Type B pancreatic cell (in vitro differentiated cells): ENCODE measurements around the gene TNFRSF11A. TPM values are rescaled to one million over a fixed set of nuclear protein-coding genes. Genes with fewer than 3 reads are reported as not detected.

Experiments
- DNase-seq: peaks from one replicate; pipeline ENCODE4 v3.0.0; 2021; ENCODE audit warnings: mixed read lengths; ENCODE audit not compliant: unreplicated experiment; ENCODE audit errors: extremely low spot score
- H3K27ac Mint-ChIP-seq: 2 replicates; pipeline ENCODE4 v1.8.0; 2021; ENCODE audit warnings: mild to moderate bottlenecking, mixed read lengths
- H3K27me3 Mint-ChIP-seq: 2 replicates; pipeline ENCODE4 v1.8.0; 2021; ENCODE audit warnings: mixed read lengths
- H3K36me3 Mint-ChIP-seq: 2 replicates; pipeline ENCODE4 v1.8.0; 2021; ENCODE audit warnings: mixed read lengths
- H3K4me1 Mint-ChIP-seq: one replicate; pipeline ENCODE4 v1.8.0; 2021; ENCODE audit warnings: mixed read lengths; ENCODE audit not compliant: unreplicated experiment
- H3K4me3 Mint-ChIP-seq: 2 replicates; pipeline ENCODE4 v1.8.0; 2021; ENCODE audit warnings: mild to moderate bottlenecking, mixed read lengths
- H3K9me3 Mint-ChIP-seq: 2 replicates; pipeline ENCODE4 v1.8.0; 2021; ENCODE audit warnings: mixed read lengths
- total RNA-seq: library from RNA; stranded (reverse); gene quantifications from 2 replicates; pipeline ENCODE4 v1.2.1, GENCODE V29; 2021; ENCODE audit warnings: low replicate concordance
- TF ChIP-seq, protein P1 (sequence below): fragments of 200-600 bp; sonication (generic); conservative IDR thresholded peaks from 2 replicates; pipeline ENCODE4 v1.5.0; 2021; ENCODE audit warnings: antibody characterized with exemption, mild to moderate bottlenecking

Gene TNFRSF11A
- total RNA-seq, 1 donor from 2014 or later, result 3.5 TPM

DNA sequence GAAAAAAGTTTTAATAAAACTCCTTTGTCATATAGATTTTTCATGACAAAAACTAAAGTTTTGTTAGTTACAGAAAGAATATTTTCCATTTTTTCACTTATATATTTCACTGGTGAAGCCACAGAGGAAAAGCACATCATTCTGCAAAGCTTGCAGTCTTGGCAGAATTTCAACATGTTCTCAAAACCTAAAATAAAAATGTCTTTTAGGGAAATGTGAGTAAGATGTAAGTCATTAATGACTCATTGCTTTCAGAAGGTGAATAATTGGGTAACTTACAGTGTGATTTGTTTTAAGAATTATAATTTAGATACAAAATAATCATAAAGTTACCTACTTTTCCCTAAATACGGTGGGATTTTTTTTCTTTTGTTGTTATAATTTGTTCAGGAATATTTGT lies 43.4 kb upstream of the TNFRSF11A start:
- H3K4me1 Mint-ChIP-seq, result no peaks in the 10 kb centered on the region
- no peak for DNase-seq
- no peak overlapping the region for H3K27ac Mint-ChIP-seq
- peaks cover 18% of the 10 kb centered on the region for H3K36me3 Mint-ChIP-seq
- H3K27me3 Mint-ChIP-seq, result no peaks in the 10 kb centered on the region
- no peaks in the 10 kb centered on the region for H3K9me3 Mint-ChIP-seq
- TF ChIP-seq, protein P1, sequence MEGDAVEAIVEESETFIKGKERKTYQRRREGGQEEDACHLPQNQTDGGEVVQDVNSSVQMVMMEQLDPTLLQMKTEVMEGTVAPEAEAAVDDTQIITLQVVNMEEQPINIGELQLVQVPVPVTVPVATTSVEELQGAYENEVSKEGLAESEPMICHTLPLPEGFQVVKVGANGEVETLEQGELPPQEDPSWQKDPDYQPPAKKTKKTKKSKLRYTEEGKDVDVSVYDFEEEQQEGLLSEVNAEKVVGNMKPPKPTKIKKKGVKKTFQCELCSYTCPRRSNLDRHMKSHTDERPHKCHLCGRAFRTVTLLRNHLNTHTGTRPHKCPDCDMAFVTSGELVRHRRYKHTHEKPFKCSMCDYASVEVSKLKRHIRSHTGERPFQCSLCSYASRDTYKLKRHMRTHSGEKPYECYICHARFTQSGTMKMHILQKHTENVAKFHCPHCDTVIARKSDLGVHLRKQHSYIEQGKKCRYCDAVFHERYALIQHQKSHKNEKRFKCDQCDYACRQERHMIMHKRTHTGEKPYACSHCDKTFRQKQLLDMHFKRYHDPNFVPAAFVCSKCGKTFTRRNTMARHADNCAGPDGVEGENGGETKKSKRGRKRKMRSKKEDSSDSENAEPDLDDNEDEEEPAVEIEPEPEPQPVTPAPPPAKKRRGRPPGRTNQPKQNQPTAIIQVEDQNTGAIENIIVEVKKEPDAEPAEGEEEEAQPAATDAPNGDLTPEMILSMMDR, result no peak
- no peak overlapping the region for H3K4me3 Mint-ChIP-seq

- no peak for DNase-seq
- no peaks in the 10 kb centered on the region for H3K4me1 Mint-ChIP-seq
- no peaks in the 10 kb centered on the region for H3K9me3 Mint-ChIP-seq
- H3K36me3 Mint-ChIP-seq, result peaks cover 18% of the 10 kb centered on the region
- no peak overlapping the region for H3K4me3 Mint-ChIP-seq
- no peak overlapping the region for H3K27ac Mint-ChIP-seq
- TF ChIP-seq, protein P1, result no peak
- H3K27me3 Mint-ChIP-seq, result no peaks in the 10 kb centered on the region
Measured at GRCh38 chr18:62282188-62282629, 42.9 kb upstream of the TNFRSF11A start.

- H3K4me3 Mint-ChIP-seq, result no peak overlapping the region
- no peaks in the 10 kb centered on the region for H3K4me1 Mint-ChIP-seq
- peaks cover 18% of the 10 kb centered on the region for H3K36me3 Mint-ChIP-seq
- no peaks in the 10 kb centered on the region for H3K27me3 Mint-ChIP-seq
- TF ChIP-seq, protein P1, result no peak
- H3K27ac Mint-ChIP-seq, result no peak overlapping the region
- H3K9me3 Mint-ChIP-seq, result no peaks in the 10 kb centered on the region
- DNase-seq, result no peak
Measured at GRCh38 chr18:62284637-62285036, 40.5 kb upstream of the TNFRSF11A start.

DNA sequence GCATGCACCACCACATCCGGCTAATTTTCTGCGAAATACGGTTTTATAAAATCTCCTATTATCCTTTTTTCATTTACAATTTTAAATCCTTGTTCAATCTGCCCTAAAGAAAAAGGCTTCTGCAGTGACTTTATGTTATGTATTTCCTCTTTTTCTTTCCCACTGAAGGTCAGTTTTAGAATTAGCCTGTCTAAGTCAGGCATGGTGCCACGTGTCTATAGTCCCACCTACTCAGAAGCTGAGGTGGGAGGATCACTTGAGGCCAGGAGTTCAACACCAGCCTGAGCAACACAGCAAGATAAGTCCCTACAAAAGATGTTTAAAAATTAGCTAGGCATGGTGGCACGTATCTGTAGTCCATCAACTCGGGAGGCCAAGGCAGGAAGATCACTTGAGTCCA lies 39.8 kb upstream of the TNFRSF11A start:
- H3K9me3 Mint-ChIP-seq, result no peaks in the 10 kb centered on the region
- no peaks in the 10 kb centered on the region for H3K4me1 Mint-ChIP-seq
- no peak overlapping the region for H3K27ac Mint-ChIP-seq
- TF ChIP-seq, protein P1, result no peak
- H3K27me3 Mint-ChIP-seq, result no peaks in the 10 kb centered on the region
- no peak overlapping the region for H3K4me3 Mint-ChIP-seq
- peaks cover 18% of the 10 kb centered on the region for H3K36me3 Mint-ChIP-seq
- DNase-seq, result no peak

DNA sequence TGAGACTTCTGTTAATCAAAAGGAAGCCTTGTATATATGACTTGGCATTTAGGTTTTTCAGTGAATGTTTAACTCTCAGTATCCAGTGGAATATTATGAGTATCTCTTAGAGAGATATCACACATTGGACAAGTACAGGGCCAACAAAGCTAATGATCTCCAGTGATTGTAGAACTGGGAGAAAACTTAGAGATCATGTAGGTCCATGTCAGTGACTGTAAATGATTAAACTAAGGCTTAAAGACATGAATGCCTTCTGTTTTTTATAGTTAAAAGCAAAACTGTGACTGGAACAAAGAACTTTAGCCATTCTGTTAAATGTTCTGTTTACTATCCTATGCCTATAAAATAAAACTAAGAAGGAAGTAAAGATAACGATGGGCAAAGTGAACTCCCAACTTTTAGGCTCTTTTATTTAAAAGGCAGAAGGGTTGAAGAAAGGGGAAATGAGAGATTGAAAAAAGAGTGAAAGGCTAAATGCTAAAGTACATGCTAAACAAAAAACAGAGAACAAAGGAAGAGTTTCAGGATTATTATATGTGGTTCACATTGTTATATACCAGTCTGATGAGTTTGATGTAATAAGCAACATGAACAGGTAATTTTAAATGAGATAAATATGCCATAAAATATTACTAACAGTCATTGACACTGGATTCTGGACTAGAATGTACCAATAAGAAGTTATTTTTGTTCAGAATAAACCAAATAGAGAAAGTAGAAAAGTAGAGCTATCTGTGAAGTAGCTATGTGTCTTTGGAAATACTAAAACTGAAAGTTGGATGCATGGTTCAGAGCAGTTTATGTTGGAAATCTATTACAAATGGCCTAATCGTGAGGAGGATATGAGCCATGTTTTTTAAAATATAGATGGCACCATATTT lies 37.1 kb upstream of the TNFRSF11A start:
- no peak overlapping the region for H3K27ac Mint-ChIP-seq
- no peaks in the 10 kb centered on the region for H3K9me3 Mint-ChIP-seq
- peaks cover 18% of the 10 kb centered on the region for H3K36me3 Mint-ChIP-seq
- no peak overlapping the region for H3K4me3 Mint-ChIP-seq
- H3K27me3 Mint-ChIP-seq, result no peaks in the 10 kb centered on the region
- TF ChIP-seq, protein P1, result no peak
- H3K4me1 Mint-ChIP-seq, result no peaks in the 10 kb centered on the region
- no peak for DNase-seq
